Muscle layer of duodenum (tissue), 2 donors: ENCODE measurements around the gene MAP2K3.

ENCODE experiments used
- H3K27ac ChIP-seq: one replicate; pipeline ENCODE4 v1.7.0; 2013; ENCODE audit warnings: mild to moderate bottlenecking, low read length
- H3K27me3 ChIP-seq: one replicate; pipeline ENCODE4 v1.7.0; 2013; ENCODE audit warnings: low read depth, mild to moderate bottlenecking, control low read depth, low read length
- H3K36me3 ChIP-seq, 2 donors: one replicate each; pipeline ENCODE4 v1.7.0; 2013; ENCODE audit warnings: low read length in 2 of 2, control low read depth in 1 of 2, mild to moderate bottlenecking in 1 of 2; ENCODE audit not compliant: insufficient read depth in 2 of 2, control insufficient read depth in 1 of 2
- H3K4me1 ChIP-seq, 2 donors: one replicate each; pipeline ENCODE4 v1.7.0; 2013; ENCODE audit warnings: low read length in 2 of 2, mild to moderate bottlenecking in 2 of 2, control low read depth in 1 of 2, moderate library complexity in 1 of 2; ENCODE audit not compliant: insufficient read depth in 2 of 2, control insufficient read depth in 1 of 2
- H3K4me3 ChIP-seq, 2 donors: one replicate each; pipeline ENCODE4 v1.7.0; 2013; ENCODE audit warnings: low read length in 2 of 2, low read depth in 1 of 2, mild to moderate bottlenecking in 1 of 2
- H3K9me3 ChIP-seq, 2 donors: one replicate each; pipeline ENCODE4 v1.7.0; 2013; ENCODE audit warnings: low read length in 2 of 2, control low read depth in 1 of 2, mild to moderate bottlenecking in 1 of 2; ENCODE audit not compliant: control insufficient read depth in 1 of 2
- donor health status: healthy.

The MAP2K3 gene

DNA sequence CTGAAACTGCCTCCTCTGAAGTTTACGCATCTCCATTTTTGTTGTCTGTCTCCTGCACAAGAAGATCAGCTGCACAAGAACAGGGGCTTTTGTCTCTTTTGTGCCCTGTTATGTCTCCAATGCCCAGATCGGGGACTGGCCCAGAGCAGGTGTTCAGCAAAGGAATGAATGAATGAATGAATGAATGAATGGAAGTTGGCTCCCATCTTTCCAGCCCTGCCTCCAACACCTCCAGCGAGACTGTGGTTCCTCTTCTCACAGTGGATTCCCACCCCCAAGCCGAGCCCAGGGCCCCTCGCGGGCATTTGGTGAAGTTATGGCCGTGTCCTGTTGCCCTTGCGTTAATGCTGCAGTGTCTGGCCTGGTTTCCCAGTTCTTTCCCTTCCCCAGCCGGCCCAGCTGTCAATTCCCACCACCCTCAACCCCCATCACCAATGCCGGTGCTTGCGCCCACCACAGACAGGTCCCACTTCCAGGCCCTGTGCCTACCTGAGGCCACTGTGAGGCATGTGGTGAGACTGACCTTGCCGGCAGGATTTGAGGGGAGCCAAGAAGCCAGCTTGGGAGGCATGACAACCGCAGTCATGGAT is 70.4 kb downstream of the MAP2K3 start:
- Histone ChIP-seq H3K27ac (no peak overlapping the region), H3K9me3 (no peaks in the 10 kb centered on the region), H3K4me3 (no peak overlapping the region), H3K4me1 (no peaks in the 10 kb centered on the region), H3K36me3 (no peaks in the 10 kb centered on the region), H3K27me3 (no peaks in the 10 kb centered on the region)

DNA sequence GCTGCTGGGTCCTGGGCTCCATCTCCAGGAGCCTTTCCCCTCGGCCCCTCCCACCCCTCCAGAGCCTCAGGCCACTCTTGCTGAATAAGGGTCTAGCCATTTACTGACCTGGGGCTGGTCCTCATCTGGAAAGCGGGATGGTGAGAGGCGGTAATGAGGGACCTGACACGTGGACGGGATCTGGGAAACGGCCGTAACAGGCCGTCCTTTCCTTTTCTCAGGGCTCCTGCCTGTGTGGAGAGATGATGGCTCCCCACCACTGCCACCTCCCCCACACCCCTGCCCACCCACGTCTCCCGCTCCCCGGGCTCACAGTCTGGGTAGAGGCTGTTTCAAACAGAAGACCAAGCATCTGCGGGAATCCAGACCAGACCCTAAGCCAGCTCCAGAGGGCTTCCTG is 71.1 kb downstream of the MAP2K3 start:
- Histone ChIP-seq H3K27ac (no peak overlapping the region), H3K27me3 (no peaks in the 10 kb centered on the region), H3K4me1 (no peaks in the 10 kb centered on the region), H3K4me3 (no peak overlapping the region), H3K9me3 (no peaks in the 10 kb centered on the region), H3K36me3 (no peaks in the 10 kb centered on the region)

DNA sequence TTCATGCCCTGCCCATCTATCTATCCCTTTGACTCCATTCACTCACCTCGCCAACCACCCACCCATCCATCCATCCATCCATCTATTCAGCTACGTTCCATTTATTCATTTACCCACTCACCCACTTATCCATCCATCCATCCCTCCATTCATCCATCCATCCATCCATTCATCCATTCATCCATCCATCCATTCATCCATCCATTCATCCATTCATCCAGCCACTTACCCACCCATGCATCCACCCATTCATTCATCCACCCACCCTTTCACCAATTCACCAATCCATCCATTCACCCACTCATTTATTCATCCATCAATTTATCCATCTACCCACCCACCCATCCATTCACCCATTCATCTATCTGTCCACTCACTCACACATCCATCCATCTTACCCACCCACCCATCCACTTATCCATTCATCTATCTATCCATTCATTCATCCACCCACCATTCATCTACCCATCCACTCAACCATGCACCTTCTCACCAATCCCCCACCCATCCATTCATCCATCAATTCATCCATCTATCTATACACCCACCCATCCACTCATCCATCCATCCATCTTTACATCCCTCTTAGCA is 72.1 kb downstream of the MAP2K3 start:
- no peaks in the 10 kb centered on the region for H3K4me1 ChIP-seq
- no peak overlapping the region for H3K27ac ChIP-seq
- no peak overlapping the region for H3K4me3 ChIP-seq
- no peaks in the 10 kb centered on the region for H3K27me3 ChIP-seq
- no peaks in the 10 kb centered on the region for H3K9me3 ChIP-seq
- H3K36me3 ChIP-seq: no peaks in the 10 kb centered on the region

DNA sequence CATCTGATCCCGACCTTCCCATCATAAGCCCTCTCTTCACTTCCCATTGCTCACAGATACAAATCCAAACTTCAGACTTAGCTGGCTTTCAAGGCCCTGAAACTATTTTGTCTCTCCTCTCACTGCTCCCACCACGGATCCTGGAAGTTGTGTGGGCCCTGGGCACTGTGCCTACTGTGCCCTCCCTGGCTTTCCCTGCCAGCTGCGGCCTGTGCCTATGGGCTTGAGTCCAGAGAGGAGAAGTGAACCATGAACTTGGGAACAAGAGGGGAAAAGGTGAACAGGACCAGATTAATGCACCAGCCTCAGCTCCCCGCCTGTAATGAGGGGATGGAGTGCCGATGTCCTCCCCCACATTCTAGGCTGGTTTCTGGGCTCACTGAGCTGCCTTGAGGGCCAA is 72.8 kb downstream of the MAP2K3 start:
- Histone ChIP-seq H3K4me3 (no peak overlapping the region), H3K27me3 (no peaks in the 10 kb centered on the region), H3K27ac (no peak overlapping the region), H3K9me3 (no peaks in the 10 kb centered on the region), H3K4me1 (no peaks in the 10 kb centered on the region), H3K36me3 (no peaks in the 10 kb centered on the region)

DNA sequence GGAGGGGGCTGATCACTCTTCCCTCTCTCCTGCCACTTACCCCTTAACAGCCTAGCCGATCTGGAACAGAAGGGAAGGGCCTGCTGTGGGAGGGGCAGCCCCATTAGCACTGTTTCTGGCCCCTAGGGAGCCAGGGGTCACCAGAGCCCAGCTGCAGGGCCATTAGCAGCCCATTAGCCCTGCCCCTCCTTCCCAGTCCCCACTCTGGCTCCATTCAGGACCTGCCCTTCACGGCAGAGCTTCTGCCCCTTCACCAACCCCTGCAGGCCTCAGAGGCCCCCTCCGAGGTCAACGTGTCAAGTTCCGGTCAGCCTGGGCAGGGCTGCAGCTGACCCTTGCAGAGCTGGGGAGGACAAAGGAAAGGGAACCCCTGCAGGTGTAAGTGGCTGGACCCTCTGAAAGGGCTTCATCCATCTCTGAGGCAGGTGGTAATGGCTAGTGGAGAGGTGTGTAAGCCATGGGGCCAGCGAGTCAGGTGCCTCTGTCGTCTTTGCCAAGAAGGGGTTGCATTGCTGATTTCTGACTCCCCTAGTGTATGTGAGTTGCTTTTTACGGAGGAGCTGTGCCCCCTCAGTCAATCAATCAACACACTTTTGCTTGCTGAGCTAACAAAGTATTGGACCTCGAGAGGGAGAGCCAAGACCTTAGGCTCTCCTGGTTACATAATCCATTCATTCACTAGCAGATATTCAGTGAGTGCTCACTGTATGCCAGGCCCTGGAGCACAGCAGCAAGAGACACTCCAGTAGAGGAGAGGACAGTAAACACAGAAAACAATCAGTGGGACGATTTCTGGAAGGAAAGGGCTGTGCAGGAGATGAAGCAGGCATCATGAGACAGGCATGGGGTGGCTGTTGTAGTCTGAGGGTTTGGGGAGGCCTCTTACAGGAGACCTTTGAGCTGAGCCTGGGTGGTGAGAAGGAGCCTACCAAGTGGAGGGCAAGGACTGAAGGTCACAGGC is 73.5 kb downstream of the MAP2K3 start:
- H3K4me1 ChIP-seq: no peaks in the 10 kb centered on the region
- H3K4me3 ChIP-seq: no peak overlapping the region
- H3K27me3 ChIP-seq: no peaks in the 10 kb centered on the region
- H3K36me3 ChIP-seq: no peaks in the 10 kb centered on the region
- no peaks in the 10 kb centered on the region for H3K9me3 ChIP-seq
- H3K27ac ChIP-seq: no peak overlapping the region

DNA sequence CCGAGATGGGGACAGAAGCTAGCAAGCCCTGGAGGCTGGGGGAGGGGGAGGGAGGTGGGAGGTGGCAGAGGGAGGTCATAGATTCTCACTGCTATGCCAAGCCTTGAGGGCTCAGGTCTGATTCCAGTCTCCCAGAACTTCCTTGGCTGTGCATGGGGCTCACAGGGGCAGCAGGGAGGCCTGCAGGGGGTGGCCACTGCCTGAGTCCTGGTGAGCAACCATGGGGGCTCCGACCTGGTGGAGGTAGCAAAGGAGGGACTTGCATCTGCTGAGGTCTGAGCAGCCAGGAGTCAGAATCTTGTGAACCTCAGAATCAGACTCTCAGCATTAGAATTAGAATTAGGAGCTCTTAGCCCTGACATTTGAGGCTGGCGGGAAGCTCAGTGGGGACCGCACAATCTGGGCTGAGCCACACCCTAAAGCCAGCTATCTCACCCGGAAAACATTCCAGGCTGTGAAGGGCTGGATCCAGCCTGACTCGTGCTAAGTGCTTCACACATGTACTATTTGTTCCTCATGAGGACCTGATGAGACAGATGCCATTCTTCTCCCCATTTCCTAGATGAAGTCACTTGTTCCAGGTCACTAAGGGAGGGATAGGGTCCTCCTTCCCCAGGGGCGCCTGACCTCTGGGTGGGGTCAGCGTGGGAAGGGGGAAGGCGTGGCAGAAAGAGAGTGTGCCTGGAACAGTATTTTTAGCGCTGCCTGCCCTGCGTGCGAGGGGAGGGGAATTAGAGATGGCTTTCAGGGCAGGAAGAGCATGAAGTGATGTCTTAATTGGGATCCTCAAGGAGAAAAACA is 74.4 kb downstream of the MAP2K3 start:
- no peaks in the 10 kb centered on the region for H3K9me3 ChIP-seq
- no peaks in the 10 kb centered on the region for H3K36me3 ChIP-seq
- no peaks in the 10 kb centered on the region for H3K27me3 ChIP-seq
- no peaks in the 10 kb centered on the region for H3K4me1 ChIP-seq
- H3K27ac ChIP-seq: no peak overlapping the region
- no peak overlapping the region for H3K4me3 ChIP-seq

DNA sequence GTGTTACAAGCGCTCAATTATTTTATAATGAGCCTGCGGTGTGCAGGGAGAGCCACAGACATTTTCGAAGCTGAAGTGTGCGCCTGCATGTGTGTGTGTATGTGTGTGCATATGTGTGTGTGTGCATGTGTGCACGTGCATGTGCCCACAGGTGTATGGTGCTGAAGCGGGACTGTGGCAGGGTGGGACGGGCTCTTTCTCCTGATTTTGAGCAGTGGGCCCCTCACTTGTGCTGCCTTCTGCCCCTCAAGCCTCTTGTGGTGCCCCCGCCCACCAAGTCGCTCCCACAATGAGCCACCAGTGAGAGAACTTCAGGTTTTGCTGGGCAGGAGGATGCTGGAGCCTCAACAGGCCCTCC is 75.0 kb downstream of the MAP2K3 start:
- Histone ChIP-seq H3K27me3 (no peaks in the 10 kb centered on the region), H3K27ac (no peak overlapping the region), H3K4me1 (no peaks in the 10 kb centered on the region), H3K9me3 (no peaks in the 10 kb centered on the region), H3K36me3 (no peaks in the 10 kb centered on the region), H3K4me3 (no peak overlapping the region)

DNA sequence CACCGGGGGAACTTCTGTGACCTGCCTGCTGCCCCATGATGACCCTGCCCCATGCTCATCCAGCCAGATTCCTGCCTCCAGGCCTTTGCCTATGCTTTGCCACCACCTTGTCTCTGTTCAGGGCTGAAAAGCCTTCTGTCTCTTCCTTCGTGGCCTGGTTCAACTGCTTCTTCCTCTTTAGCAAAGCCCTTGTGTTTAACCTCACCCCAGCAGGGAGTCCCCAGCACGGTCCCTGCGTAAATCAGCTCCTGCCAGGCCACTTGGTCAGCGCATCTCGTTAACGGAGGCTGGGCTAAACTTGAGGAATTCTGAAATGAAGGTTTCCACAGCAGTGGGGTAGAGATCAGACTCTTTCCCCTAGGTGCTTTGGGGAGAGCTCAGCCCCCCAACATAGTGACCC is 75.5 kb downstream of the MAP2K3 start:
- no peaks in the 10 kb centered on the region for H3K36me3 ChIP-seq
- H3K4me3 ChIP-seq: no peak overlapping the region
- H3K4me1 ChIP-seq: no peaks in the 10 kb centered on the region
- no peaks in the 10 kb centered on the region for H3K9me3 ChIP-seq
- no peaks in the 10 kb centered on the region for H3K27me3 ChIP-seq
- no peak overlapping the region for H3K27ac ChIP-seq

DNA sequence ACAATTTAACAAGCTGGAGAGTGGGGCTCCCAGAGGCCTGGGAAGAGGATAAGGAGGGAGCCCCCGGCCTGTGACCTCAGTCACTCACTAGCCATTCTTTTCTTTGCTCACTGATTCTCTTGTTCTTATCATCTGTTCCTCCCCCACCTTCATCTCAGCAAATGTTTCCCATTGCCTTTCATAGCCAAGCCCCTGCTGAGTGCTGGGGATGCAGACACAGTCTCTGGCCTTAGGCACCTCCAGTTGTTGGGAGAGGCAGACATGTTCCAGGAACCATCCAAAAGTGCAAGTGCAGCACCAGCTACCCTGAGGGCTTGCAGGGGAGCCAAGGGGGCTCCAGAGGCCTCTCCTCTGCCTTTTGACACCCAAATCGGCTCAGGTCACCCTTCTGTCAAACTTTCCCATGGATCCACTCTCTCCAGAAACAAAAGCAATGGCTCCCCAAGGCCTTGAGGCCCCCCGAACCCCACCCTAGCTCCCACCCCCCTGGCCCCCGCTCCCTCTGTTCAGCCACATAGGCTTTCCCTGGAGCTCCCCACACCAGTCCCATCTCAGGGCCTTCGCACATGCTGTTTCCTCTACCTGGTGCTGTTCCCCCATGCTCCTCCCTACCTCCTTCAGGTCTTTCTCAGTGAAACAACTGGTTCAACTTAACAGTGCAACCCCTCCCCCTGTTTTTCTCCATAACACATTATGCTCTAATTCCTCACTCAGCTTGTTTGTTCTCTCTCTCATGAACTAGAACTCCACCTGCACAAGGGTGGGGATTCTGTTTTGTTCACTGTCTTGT is 76.7 kb downstream of the MAP2K3 start:
- no peaks in the 10 kb centered on the region for H3K4me1 ChIP-seq

DNA sequence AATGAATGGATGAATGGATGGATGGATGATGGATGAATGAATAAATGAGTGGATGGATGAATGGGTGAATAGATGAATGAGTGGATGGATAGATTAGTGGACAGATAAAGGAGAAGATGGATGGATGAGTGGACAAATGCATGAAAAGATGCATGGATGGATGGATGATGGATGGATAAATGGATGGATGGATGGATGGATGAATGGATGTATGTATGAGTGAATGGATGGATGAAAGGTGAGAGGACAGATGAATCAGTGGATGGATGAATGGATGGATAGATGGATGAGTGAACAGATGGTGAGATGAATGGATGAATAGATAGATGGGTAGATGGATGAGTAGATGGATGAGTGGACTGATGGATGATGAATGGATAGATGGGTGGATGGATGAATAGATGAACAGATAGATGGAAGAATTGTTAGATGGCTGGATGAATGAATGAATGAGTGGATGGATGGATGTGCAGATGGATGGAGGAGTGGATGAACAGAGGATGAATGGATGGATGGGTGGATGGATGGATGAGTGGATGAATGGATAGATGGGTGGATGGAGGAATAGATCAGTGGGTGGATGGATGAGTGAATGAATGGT is 77.9 kb downstream of the MAP2K3 start:
- H3K27ac ChIP-seq: no peak overlapping the region

More for the DNA sequence above, 76.7 kb downstream of the MAP2K3 start:
- H3K9me3 ChIP-seq: no peaks in the 10 kb centered on the region
- no peak overlapping the region for H3K4me3 ChIP-seq
- no peak overlapping the region for H3K27ac ChIP-seq
- H3K27me3 ChIP-seq: no peaks in the 10 kb centered on the region
- no peaks in the 10 kb centered on the region for H3K36me3 ChIP-seq

More for the DNA sequence above, 77.9 kb downstream of the MAP2K3 start:
- H3K9me3 ChIP-seq: no peaks in the 10 kb centered on the region
- H3K4me1 ChIP-seq: no peaks in the 10 kb centered on the region
- no peaks in the 10 kb centered on the region for H3K36me3 ChIP-seq
- no peak overlapping the region for H3K4me3 ChIP-seq
- H3K27me3 ChIP-seq: no peaks in the 10 kb centered on the region
